ENCODE measurements around the gene PTPRN2.
"Not testable (repeated sequence)": the region's sequence is repeated elsewhere in the genome, so short reads cannot be mapped to it uniquely, and the experiment has no call there.

PTPRN2 gene

GRCh38 chr7:158253670-158254045 lies 334.0 kb downstream of the PTPRN2 start:
- H3K36me3 ChIP-seq (ENCODE audit: control insufficient read depth in 2 of 2, insufficient read depth in 2 of 2, low read length in 2 of 2); H3K27me3 ChIP-seq (ENCODE audit: control insufficient read depth in 2 of 2, insufficient read depth in 2 of 2, low read length in 2 of 2); H3K27ac ChIP-seq (ENCODE audit: low read depth in 2 of 2, low read length in 2 of 2); H3K4me1 ChIP-seq (ENCODE audit: control insufficient read depth in 2 of 2, insufficient read depth in 2 of 2, low read length in 2 of 2); H3K9ac ChIP-seq (ENCODE audit: low read depth in 1 of 2, low read length in 2 of 2); H3K4me3 ChIP-seq (ENCODE audit: low read length in 2 of 2); H3K9me3 ChIP-seq (ENCODE audit: control insufficient read depth in 2 of 2, low read length in 2 of 2): not testable (repeated sequence)

- Histone ChIP-seq H3K4me1 (ENCODE audit: control insufficient read depth in 2 of 2, insufficient read depth in 2 of 2, low read length in 2 of 2) (no peaks in the 10 kb centered on the region), H3K4me3 (ENCODE audit: low read length in 2 of 2) (no peak overlapping the region), H3K27me3 (ENCODE audit: control insufficient read depth in 2 of 2, insufficient read depth in 2 of 2, low read length in 2 of 2) (no peaks in the 10 kb centered on the region), H3K9me3 (ENCODE audit: control insufficient read depth in 2 of 2, low read length in 2 of 2) (no peaks in the 10 kb centered on the region), H3K27ac (ENCODE audit: low read depth in 2 of 2, low read length in 2 of 2) (no peak overlapping the region), H3K9ac (ENCODE audit: low read depth in 1 of 2, low read length in 2 of 2) (no peak overlapping the region), H3K36me3 (ENCODE audit: control insufficient read depth in 2 of 2, insufficient read depth in 2 of 2, low read length in 2 of 2) (no peaks in the 10 kb centered on the region)
Measured at GRCh38 chr7:158252837-158253669, 334.6 kb downstream of the PTPRN2 start.

- Histone ChIP-seq H3K27me3 (ENCODE audit: control insufficient read depth in 2 of 2, insufficient read depth in 2 of 2, low read length in 2 of 2) (no peaks in the 10 kb centered on the region), H3K4me3 (ENCODE audit: low read length in 2 of 2) (no peak overlapping the region), H3K9me3 (ENCODE audit: control insufficient read depth in 2 of 2, low read length in 2 of 2) (no peaks in the 10 kb centered on the region), H3K36me3 (ENCODE audit: control insufficient read depth in 2 of 2, insufficient read depth in 2 of 2, low read length in 2 of 2) (no peaks in the 10 kb centered on the region), H3K9ac (ENCODE audit: low read depth in 1 of 2, low read length in 2 of 2) (no peak overlapping the region), H3K4me1 (ENCODE audit: control insufficient read depth in 2 of 2, insufficient read depth in 2 of 2, low read length in 2 of 2) (no peaks in the 10 kb centered on the region), H3K27ac (ENCODE audit: low read depth in 2 of 2, low read length in 2 of 2) (no peak overlapping the region)
Measured at GRCh38 chr7:158252081-158252836, 335.4 kb downstream of the PTPRN2 start.

GRCh38 chr7:158251061-158251965 lies 336.3 kb downstream of the PTPRN2 start:
- H3K27ac ChIP-seq (ENCODE audit: low read depth in 2 of 2, low read length in 2 of 2): no peak overlapping the region
- H3K9me3 ChIP-seq (ENCODE audit: control insufficient read depth in 2 of 2, low read length in 2 of 2): no peaks in the 10 kb centered on the region
- H3K36me3 ChIP-seq (ENCODE audit: control insufficient read depth in 2 of 2, insufficient read depth in 2 of 2, low read length in 2 of 2): no peaks in the 10 kb centered on the region
- no peaks in the 10 kb centered on the region for H3K4me1 ChIP-seq (ENCODE audit: control insufficient read depth in 2 of 2, insufficient read depth in 2 of 2, low read length in 2 of 2)
- H3K9ac ChIP-seq (ENCODE audit: low read depth in 1 of 2, low read length in 2 of 2): no peak overlapping the region
- H3K27me3 ChIP-seq (ENCODE audit: control insufficient read depth in 2 of 2, insufficient read depth in 2 of 2, low read length in 2 of 2): no peaks in the 10 kb centered on the region
- no peak overlapping the region for H3K4me3 ChIP-seq (ENCODE audit: low read length in 2 of 2)

DNA sequence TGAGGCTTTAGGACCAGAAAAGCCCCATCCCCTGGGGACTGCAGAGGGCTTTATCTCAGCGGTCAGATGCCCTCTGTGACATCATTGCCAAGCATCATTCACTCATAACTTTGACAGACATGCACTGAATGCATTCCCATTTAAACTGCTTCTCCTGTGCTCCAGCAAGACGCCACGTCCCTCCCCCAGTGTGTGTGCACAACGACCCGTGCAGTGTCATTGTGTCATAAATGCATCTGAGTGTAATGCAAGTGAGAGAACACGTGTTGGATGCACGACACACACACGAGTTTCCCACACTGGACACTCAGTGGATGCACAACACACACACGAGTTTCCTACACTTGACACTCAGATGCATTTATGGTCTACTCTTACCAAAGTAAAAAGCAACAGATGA lies 337.9 kb downstream of the PTPRN2 start:
- H3K27me3 ChIP-seq (ENCODE audit: control insufficient read depth in 2 of 2, insufficient read depth in 2 of 2, low read length in 2 of 2): no peaks in the 10 kb centered on the region
- H3K4me3 ChIP-seq (ENCODE audit: low read length in 2 of 2): no peak overlapping the region
- H3K9me3 ChIP-seq (ENCODE audit: control insufficient read depth in 2 of 2, low read length in 2 of 2): no peaks in the 10 kb centered on the region

DNA sequence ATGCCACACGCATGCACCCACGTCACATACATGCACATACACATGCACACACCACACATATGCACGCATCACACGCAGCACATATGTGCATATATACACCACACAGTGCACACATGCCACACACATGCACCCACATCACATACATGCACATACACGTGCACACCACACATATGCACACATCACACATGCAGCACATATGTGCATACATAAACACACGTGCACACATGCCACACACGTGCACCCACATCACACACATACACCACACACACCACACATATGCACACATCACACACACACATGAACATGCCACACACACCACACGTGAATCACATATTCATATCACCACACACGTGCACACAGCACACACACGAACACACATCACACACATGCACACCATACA lies 338.8 kb downstream of the PTPRN2 start:
- no peak overlapping the region for H3K4me3 ChIP-seq (ENCODE audit: low read length in 2 of 2)
- H3K36me3 ChIP-seq (ENCODE audit: control insufficient read depth in 2 of 2, insufficient read depth in 2 of 2, low read length in 2 of 2): no peaks in the 10 kb centered on the region
- H3K9ac ChIP-seq (ENCODE audit: low read depth in 1 of 2, low read length in 2 of 2): no peak overlapping the region
- no peaks in the 10 kb centered on the region for H3K27me3 ChIP-seq (ENCODE audit: control insufficient read depth in 2 of 2, insufficient read depth in 2 of 2, low read length in 2 of 2)
- H3K9me3 ChIP-seq (ENCODE audit: control insufficient read depth in 2 of 2, low read length in 2 of 2): no peaks in the 10 kb centered on the region
- H3K27ac ChIP-seq (ENCODE audit: low read depth in 2 of 2, low read length in 2 of 2): no peak overlapping the region
- H3K4me1 ChIP-seq (ENCODE audit: control insufficient read depth in 2 of 2, insufficient read depth in 2 of 2, low read length in 2 of 2): no peaks in the 10 kb centered on the region

More for the DNA sequence above, 337.9 kb downstream of the PTPRN2 start:
- Histone ChIP-seq H3K36me3 (ENCODE audit: control insufficient read depth in 2 of 2, insufficient read depth in 2 of 2, low read length in 2 of 2) (no peaks in the 10 kb centered on the region), H3K4me1 (ENCODE audit: control insufficient read depth in 2 of 2, insufficient read depth in 2 of 2, low read length in 2 of 2) (no peaks in the 10 kb centered on the region), H3K27ac (ENCODE audit: low read depth in 2 of 2, low read length in 2 of 2) (no peak overlapping the region), H3K9ac (ENCODE audit: low read depth in 1 of 2, low read length in 2 of 2) (no peak overlapping the region)

- H3K9ac ChIP-seq (ENCODE audit: low read depth in 1 of 2, low read length in 2 of 2): no peak overlapping the region
- H3K4me3 ChIP-seq (ENCODE audit: low read length in 2 of 2): no peak overlapping the region
- H3K4me1 ChIP-seq (ENCODE audit: control insufficient read depth in 2 of 2, insufficient read depth in 2 of 2, low read length in 2 of 2): no peaks in the 10 kb centered on the region
- H3K27me3 ChIP-seq (ENCODE audit: control insufficient read depth in 2 of 2, insufficient read depth in 2 of 2, low read length in 2 of 2): no peaks in the 10 kb centered on the region
- no peaks in the 10 kb centered on the region for H3K9me3 ChIP-seq (ENCODE audit: control insufficient read depth in 2 of 2, low read length in 2 of 2)
- H3K27ac ChIP-seq (ENCODE audit: low read depth in 2 of 2, low read length in 2 of 2): no peak overlapping the region
- no peaks in the 10 kb centered on the region for H3K36me3 ChIP-seq (ENCODE audit: control insufficient read depth in 2 of 2, insufficient read depth in 2 of 2, low read length in 2 of 2)
Measured at GRCh38 chr7:158247758-158248487, 339.7 kb downstream of the PTPRN2 start.

DNA sequence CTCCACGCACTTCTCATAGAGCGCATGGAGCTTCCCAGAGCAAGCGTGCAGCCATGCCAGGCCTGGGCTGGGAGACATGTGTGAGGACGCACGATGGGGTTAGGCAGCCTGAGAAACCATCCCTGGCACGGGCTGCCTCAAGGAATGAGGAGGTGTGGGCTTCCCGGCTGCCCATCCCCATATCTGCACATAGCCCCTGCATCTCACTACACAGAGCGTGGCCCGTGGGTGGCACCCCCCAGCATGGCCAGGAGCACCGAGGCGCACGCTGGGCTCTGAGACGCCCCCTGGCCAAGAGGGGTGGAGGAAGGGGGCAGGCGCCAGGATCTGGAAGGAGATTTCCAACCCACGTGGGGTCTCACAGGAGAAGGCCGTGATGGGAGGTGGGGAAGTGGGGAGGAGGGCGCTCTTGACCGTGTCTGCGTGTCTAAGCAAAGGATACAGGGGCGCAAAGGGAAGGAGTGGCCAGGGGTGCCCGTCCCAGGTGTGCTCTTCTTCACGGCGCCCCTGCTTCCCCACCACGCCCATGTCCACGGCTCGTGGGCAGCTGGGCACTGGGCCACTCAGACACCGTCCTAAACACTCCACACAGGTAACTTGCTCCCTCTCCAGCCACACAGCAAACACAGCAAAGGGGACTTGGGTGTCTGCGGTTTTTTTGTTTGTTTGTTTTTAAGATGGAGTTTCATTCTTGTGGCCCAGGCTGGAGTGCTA lies 340.5 kb downstream of the PTPRN2 start:
- no peak overlapping the region for H3K4me3 ChIP-seq (ENCODE audit: low read length in 2 of 2)
- no peaks in the 10 kb centered on the region for H3K27me3 ChIP-seq (ENCODE audit: control insufficient read depth in 2 of 2, insufficient read depth in 2 of 2, low read length in 2 of 2)
- H3K4me1 ChIP-seq (ENCODE audit: control insufficient read depth in 2 of 2, insufficient read depth in 2 of 2, low read length in 2 of 2): no peaks in the 10 kb centered on the region
- H3K36me3 ChIP-seq (ENCODE audit: control insufficient read depth in 2 of 2, insufficient read depth in 2 of 2, low read length in 2 of 2): no peaks in the 10 kb centered on the region
- no peaks in the 10 kb centered on the region for H3K9me3 ChIP-seq (ENCODE audit: control insufficient read depth in 2 of 2, low read length in 2 of 2)
- H3K27ac ChIP-seq (ENCODE audit: low read depth in 2 of 2, low read length in 2 of 2): no peak overlapping the region
- H3K9ac ChIP-seq (ENCODE audit: low read depth in 1 of 2, low read length in 2 of 2): no peak overlapping the region

GRCh38 chr7:158246272-158246959 lies 341.2 kb downstream of the PTPRN2 start:
- no peak overlapping the region for H3K27ac ChIP-seq (ENCODE audit: low read depth in 2 of 2, low read length in 2 of 2)
- no peaks in the 10 kb centered on the region for H3K4me1 ChIP-seq (ENCODE audit: control insufficient read depth in 2 of 2, insufficient read depth in 2 of 2, low read length in 2 of 2)
- no peaks in the 10 kb centered on the region for H3K27me3 ChIP-seq (ENCODE audit: control insufficient read depth in 2 of 2, insufficient read depth in 2 of 2, low read length in 2 of 2)
- no peaks in the 10 kb centered on the region for H3K9me3 ChIP-seq (ENCODE audit: control insufficient read depth in 2 of 2, low read length in 2 of 2)
- no peak overlapping the region for H3K9ac ChIP-seq (ENCODE audit: low read depth in 1 of 2, low read length in 2 of 2)
- no peak overlapping the region for H3K4me3 ChIP-seq (ENCODE audit: low read length in 2 of 2)
- no peaks in the 10 kb centered on the region for H3K36me3 ChIP-seq (ENCODE audit: control insufficient read depth in 2 of 2, insufficient read depth in 2 of 2, low read length in 2 of 2)
